OCI-LY7 (cell line): ENCODE data around the gene CDK10.

ENCODE experiments used
- EZH2phosphoT487 ChIP-seq: fragments of 200-600 bp; sonication (generic); IDR thresholded peaks from 2 replicates; pipeline ENCODE4 v1.6.1; 2018; ENCODE audit warnings: low read depth, borderline replicate concordance, mild to moderate bottlenecking, mixed run types, antibody characterized with exemption, low read length, moderate library complexity, mixed read lengths
- TF ChIP-seq, protein P1 (sequence below): fragments of 200-600 bp; sonication (generic); conservative IDR thresholded peaks from 2 replicates; pipeline ENCODE4 v1.5.1; 2014; ENCODE audit warnings: mild to moderate bottlenecking, antibody characterized with exemption, low read length, moderate library complexity, mixed read lengths

GRCh38 chr16:89729293-89729692, 42.8 kb downstream of the CDK10 start:
- TF ChIP-seq, protein P1, sequence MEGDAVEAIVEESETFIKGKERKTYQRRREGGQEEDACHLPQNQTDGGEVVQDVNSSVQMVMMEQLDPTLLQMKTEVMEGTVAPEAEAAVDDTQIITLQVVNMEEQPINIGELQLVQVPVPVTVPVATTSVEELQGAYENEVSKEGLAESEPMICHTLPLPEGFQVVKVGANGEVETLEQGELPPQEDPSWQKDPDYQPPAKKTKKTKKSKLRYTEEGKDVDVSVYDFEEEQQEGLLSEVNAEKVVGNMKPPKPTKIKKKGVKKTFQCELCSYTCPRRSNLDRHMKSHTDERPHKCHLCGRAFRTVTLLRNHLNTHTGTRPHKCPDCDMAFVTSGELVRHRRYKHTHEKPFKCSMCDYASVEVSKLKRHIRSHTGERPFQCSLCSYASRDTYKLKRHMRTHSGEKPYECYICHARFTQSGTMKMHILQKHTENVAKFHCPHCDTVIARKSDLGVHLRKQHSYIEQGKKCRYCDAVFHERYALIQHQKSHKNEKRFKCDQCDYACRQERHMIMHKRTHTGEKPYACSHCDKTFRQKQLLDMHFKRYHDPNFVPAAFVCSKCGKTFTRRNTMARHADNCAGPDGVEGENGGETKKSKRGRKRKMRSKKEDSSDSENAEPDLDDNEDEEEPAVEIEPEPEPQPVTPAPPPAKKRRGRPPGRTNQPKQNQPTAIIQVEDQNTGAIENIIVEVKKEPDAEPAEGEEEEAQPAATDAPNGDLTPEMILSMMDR, result no peak
- no peak for TF ChIP-seq EZH2phosphoT487
